H9 (cell line): ENCODE data around the gene FAM13C. TPM values are rescaled to one million over a fixed set of nuclear protein-coding genes. Genes with fewer than 3 reads are reported as not detected.

Source experiments
- DNase-seq: peaks from one replicate; pipeline ENCODE4 v3.0.0-alpha.2; 2017
- H2AFZ ChIP-seq: one replicate; pipeline ENCODE4 v1.6.1; 2013; ENCODE audit warnings: mild to moderate bottlenecking, low read length, control low read depth, moderate library complexity
- H2AK5ac ChIP-seq: 2 replicates; pipeline ENCODE4 v1.6.1; 2013; ENCODE audit warnings: low read length, control low read depth, mixed read lengths; ENCODE audit not compliant: insufficient read length
- H2BK120ac ChIP-seq: one replicate; pipeline ENCODE4 v1.6.1; 2013; ENCODE audit warnings: low read depth, mild to moderate bottlenecking, low read length, control low read depth, inconsistent platforms; ENCODE audit not compliant: poor library complexity, severe bottlenecking
- H2BK12ac ChIP-seq: 2 replicates; pipeline ENCODE4 v1.6.1; 2013; ENCODE audit warnings: low read length, control low read depth, mixed read lengths, low read depth; ENCODE audit not compliant: insufficient read length
- H2BK15ac ChIP-seq: 2 replicates; pipeline ENCODE4 v1.6.1; 2013; ENCODE audit warnings: low read depth, low read length, control low read depth
- H2BK20ac ChIP-seq: one replicate; pipeline ENCODE4 v1.6.1; 2013; ENCODE audit warnings: low read depth, mild to moderate bottlenecking, low read length, control low read depth, inconsistent platforms; ENCODE audit not compliant: poor library complexity, severe bottlenecking
- H2BK5ac ChIP-seq: 2 replicates; pipeline ENCODE4 v1.6.1; 2013; ENCODE audit warnings: low read length, control low read depth, mixed read lengths; ENCODE audit not compliant: insufficient read length
- H3K14ac ChIP-seq: 2 replicates; pipeline ENCODE4 v1.6.1; 2013; ENCODE audit warnings: low read length, control low read depth; ENCODE audit not compliant: insufficient read depth
- H3K18ac ChIP-seq: 2 replicates; pipeline ENCODE4 v1.6.1; 2013; ENCODE audit warnings: low read depth, mild to moderate bottlenecking, mixed read lengths, low read length, control low read depth; ENCODE audit not compliant: insufficient read length
- H3K23ac ChIP-seq: 2 replicates; pipeline ENCODE4 v1.6.1; 2013; ENCODE audit warnings: low read length, control low read depth, mixed read lengths, low read depth; ENCODE audit not compliant: insufficient read length
- H3K23me2 ChIP-seq: 2 replicates; pipeline ENCODE4 v1.6.1; 2013; ENCODE audit warnings: low read depth, mild to moderate bottlenecking, mixed read lengths, low read length, control low read depth; ENCODE audit not compliant: insufficient read length, poor library complexity, severe bottlenecking
- H3K27ac ChIP-seq: 2 replicates; pipeline ENCODE4 v1.5.1; 2013; ENCODE audit warnings: low read length, control low read depth, mixed read lengths, low read depth; ENCODE audit not compliant: insufficient read length
- H3K27me3 ChIP-seq: 2 replicates; pipeline ENCODE4 v1.6.1; 2013; ENCODE audit warnings: low read length, control low read depth, inconsistent platforms; ENCODE audit not compliant: insufficient read depth
- H3K4ac ChIP-seq: 2 replicates; pipeline ENCODE4 v1.6.1; 2013; ENCODE audit warnings: low read depth, mild to moderate bottlenecking, control low read depth, inconsistent platforms, low read length, moderate library complexity
- H3K4me1 ChIP-seq: 2 replicates; pipeline ENCODE4 v1.6.1; 2013; ENCODE audit warnings: low read length, control low read depth, inconsistent platforms; ENCODE audit not compliant: insufficient read depth
- H3K4me2 ChIP-seq: 2 replicates; pipeline ENCODE4 v1.6.1; 2013; ENCODE audit warnings: low read length, control low read depth, mixed read lengths; ENCODE audit not compliant: insufficient read length, insufficient read depth
- H3K56ac ChIP-seq: 2 replicates; pipeline ENCODE4 v1.6.1; 2013; ENCODE audit warnings: low read depth, mild to moderate bottlenecking, mixed read lengths, low read length, control low read depth; ENCODE audit not compliant: insufficient read length
- H3K79me1 ChIP-seq: 2 replicates; pipeline ENCODE4 v1.6.1; 2013; ENCODE audit warnings: low read depth, mild to moderate bottlenecking, moderate library complexity, low read length, control low read depth, inconsistent platforms; ENCODE audit not compliant: insufficient read depth, poor library complexity, severe bottlenecking
- H3K79me2 ChIP-seq: 2 replicates; pipeline ENCODE4 v1.6.1; 2013; ENCODE audit warnings: low read length, control low read depth, inconsistent platforms; ENCODE audit not compliant: insufficient read depth
- H3K9ac ChIP-seq: 2 replicates; pipeline ENCODE4 v1.6.1; 2013; ENCODE audit warnings: low read length, control low read depth, mixed read lengths; ENCODE audit not compliant: insufficient read length; ENCODE audit errors: extremely low read depth
- H3K9me3 ChIP-seq: one replicate; pipeline ENCODE4 v1.6.1; 2013; ENCODE audit warnings: low read depth, low read length, inconsistent platforms; ENCODE audit not compliant: control insufficient read depth
- H3T11ph ChIP-seq: one replicate; pipeline ENCODE4 v1.6.1; 2013; ENCODE audit warnings: mild to moderate bottlenecking, low read length, control low read depth, inconsistent platforms
- H4K20me1 ChIP-seq: one replicate; pipeline ENCODE4 v1.6.1; 2013; ENCODE audit not compliant: control insufficient read depth, insufficient read length, insufficient read depth
- H4K5ac ChIP-seq: 2 replicates; pipeline ENCODE4 v1.6.1; 2013; ENCODE audit warnings: low read depth, mild to moderate bottlenecking, mixed read lengths, low read length, control low read depth; ENCODE audit not compliant: insufficient read length
- H4K8ac ChIP-seq: replicated peaks from 2 replicates; pipeline ENCODE4 v1.6.1; 2013; ENCODE audit warnings: low read length, control low read depth, mixed read lengths, low read depth; ENCODE audit not compliant: insufficient read length
- H4K91ac ChIP-seq: 2 replicates; pipeline ENCODE4 v1.6.1; 2013; ENCODE audit warnings: low read depth, mild to moderate bottlenecking, moderate library complexity, mixed read lengths, low read length, control low read depth; ENCODE audit not compliant: insufficient read length
- H3K27ac Mint-ChIP-seq, 3 experiments: 2 replicates in 2 of 3; 3 replicates in 1 of 3; pipeline ENCODE4 v1.8.0; 2020 to 2021; ENCODE audit warnings: mixed read lengths in 3 of 3, mild to moderate bottlenecking in 1 of 3, moderate library complexity in 1 of 3
- H3K27me3 Mint-ChIP-seq: 2 replicates; pipeline ENCODE4 v1.8.0; 2021; ENCODE audit warnings: low read depth, mild to moderate bottlenecking, moderate library complexity, mixed read lengths
- H3K36me3 Mint-ChIP-seq, 3 experiments: 2 replicates in 2 of 3; 3 replicates in 1 of 3; pipeline ENCODE4 v1.8.0; 2020 to 2021; ENCODE audit warnings: low read depth in 3 of 3, mixed read lengths in 3 of 3; ENCODE audit not compliant: insufficient read depth in 1 of 3
- H3K4me1 Mint-ChIP-seq, 2 experiments: 2 replicates each; pipeline ENCODE4 v1.8.0; 2020; ENCODE audit warnings: mixed read lengths in 2 of 2
- H3K4me3 Mint-ChIP-seq, 2 experiments: 2 replicates in 1 of 2; 3 replicates in 1 of 2; pipeline ENCODE4 v1.8.0; 2020 to 2021; ENCODE audit warnings: mild to moderate bottlenecking in 2 of 2, mixed read lengths in 2 of 2, moderate library complexity in 1 of 2
- H3K9me3 Mint-ChIP-seq, 2 experiments: 2 replicates in 1 of 2; 3 replicates in 1 of 2; pipeline ENCODE4 v1.8.0; 2020; ENCODE audit warnings: mild to moderate bottlenecking in 2 of 2, mixed read lengths in 2 of 2, moderate library complexity in 1 of 2
- WGBS: extraction: QIAGEN DNeasy Blood & Tissue Kit; methylation state at CpG from one replicate; pipeline ENCODE4 v1.1.7; 2013; ENCODE audit warnings: missing lambda C conversion rate, low lambda C conversion rate, mixed read lengths; ENCODE audit not compliant: insufficient read length; ENCODE audit errors: extremely low coverage; 5-methylcytosine and 5-hydroxymethylcytosine counted together
- total RNA-seq: library from RNA; stranded (reverse); gene quantifications from 2 replicates; pipeline ENCODE4 v1.2.1, GENCODE V29; 2021
- TF ChIP-seq, protein P1 (sequence below): fragments of 200-600 bp; sonication (generic); conservative IDR thresholded peaks from 3 replicates; pipeline ENCODE4 v1.8.0; 2021; ENCODE audit warnings: antibody characterized with exemption, mild to moderate bottlenecking

FAM13C gene
- total RNA-seq, 1 experiment from 2014 or later, result 0.31 TPM

DNA sequence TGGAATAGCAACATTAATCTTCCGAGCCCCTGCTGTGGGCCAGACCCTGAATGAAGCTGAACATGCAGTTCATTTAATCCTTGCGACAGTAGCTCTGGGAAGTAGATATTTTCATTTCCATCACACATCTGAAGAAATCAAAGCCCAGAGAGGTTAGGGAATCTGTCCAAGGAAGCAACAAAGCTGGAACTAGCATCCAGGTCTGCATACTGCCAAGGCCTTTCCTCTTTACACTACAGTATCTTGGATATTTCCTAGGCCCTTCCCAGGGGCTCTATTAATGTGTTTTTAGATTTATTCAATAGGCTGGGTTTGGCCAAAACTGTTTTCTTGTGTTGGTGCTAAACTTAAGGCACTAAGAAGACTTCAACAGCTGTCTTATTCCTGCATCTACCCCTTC, 48.1 kb downstream of the FAM13C start:
- H3T11ph ChIP-seq, result no peak overlapping the region
- H3K18ac ChIP-seq, result no peak overlapping the region
- no peaks in the 10 kb centered on the region for H4K20me1 ChIP-seq
- no peak overlapping the region for H2BK20ac ChIP-seq
- no peak overlapping the region for H3K9ac ChIP-seq
- Mint-ChIP-seq H3K9me3 (no peaks in the 10 kb centered on the region), H3K4me3 (no peak overlapping the region), H3K27ac (no peak overlapping the region), H3K27me3 (no peaks in the 10 kb centered on the region), H3K4me1 (peaks cover 0 to 10% of the 10 kb centered on the region in 2 experiments; a peak in 2 of 4 replicates), H3K36me3 (no peaks in the 10 kb centered on the region)
- H4K8ac ChIP-seq, result no peak overlapping the region
- no peak overlapping the region for H2BK15ac ChIP-seq
- H3K27ac ChIP-seq, result no peak overlapping the region
- no peak for DNase-seq
- no peak overlapping the region for H2BK5ac ChIP-seq
- WGBS, result no CpG with 5 or more reads among the region's 2 CpGs
- H2BK12ac ChIP-seq, result no peak overlapping the region
- H2AK5ac ChIP-seq, result no peak overlapping the region
- no peak overlapping the region for H2AFZ ChIP-seq
- no peaks in the 10 kb centered on the region for H3K27me3 ChIP-seq
- H3K56ac ChIP-seq, result no peak overlapping the region
- no peaks in the 10 kb centered on the region for H3K79me1 ChIP-seq
- H3K23me2 ChIP-seq, result no peaks in the 10 kb centered on the region
- TF ChIP-seq, protein P1, sequence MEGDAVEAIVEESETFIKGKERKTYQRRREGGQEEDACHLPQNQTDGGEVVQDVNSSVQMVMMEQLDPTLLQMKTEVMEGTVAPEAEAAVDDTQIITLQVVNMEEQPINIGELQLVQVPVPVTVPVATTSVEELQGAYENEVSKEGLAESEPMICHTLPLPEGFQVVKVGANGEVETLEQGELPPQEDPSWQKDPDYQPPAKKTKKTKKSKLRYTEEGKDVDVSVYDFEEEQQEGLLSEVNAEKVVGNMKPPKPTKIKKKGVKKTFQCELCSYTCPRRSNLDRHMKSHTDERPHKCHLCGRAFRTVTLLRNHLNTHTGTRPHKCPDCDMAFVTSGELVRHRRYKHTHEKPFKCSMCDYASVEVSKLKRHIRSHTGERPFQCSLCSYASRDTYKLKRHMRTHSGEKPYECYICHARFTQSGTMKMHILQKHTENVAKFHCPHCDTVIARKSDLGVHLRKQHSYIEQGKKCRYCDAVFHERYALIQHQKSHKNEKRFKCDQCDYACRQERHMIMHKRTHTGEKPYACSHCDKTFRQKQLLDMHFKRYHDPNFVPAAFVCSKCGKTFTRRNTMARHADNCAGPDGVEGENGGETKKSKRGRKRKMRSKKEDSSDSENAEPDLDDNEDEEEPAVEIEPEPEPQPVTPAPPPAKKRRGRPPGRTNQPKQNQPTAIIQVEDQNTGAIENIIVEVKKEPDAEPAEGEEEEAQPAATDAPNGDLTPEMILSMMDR, result no peak
- H4K5ac ChIP-seq, result no peak overlapping the region
- H3K23ac ChIP-seq, result no peak overlapping the region
- H3K4me2 ChIP-seq, result no peak overlapping the region
- H4K91ac ChIP-seq, result no peak overlapping the region
- H3K4me1 ChIP-seq, result no peaks in the 10 kb centered on the region
- no peak overlapping the region for H3K14ac ChIP-seq
- no peaks in the 10 kb centered on the region for H3K9me3 ChIP-seq
- H2BK120ac ChIP-seq, result no peak overlapping the region
- no peaks in the 10 kb centered on the region for H3K79me2 ChIP-seq
- H3K4ac ChIP-seq, result no peak overlapping the region
